SK-N-MC (cell line): ENCODE results near the gene CROCC2.

ENCODE experiments used
- DNase-seq: peaks from one replicate; pipeline ENCODE4 v3.0.0-alpha.2; 2011; ENCODE audit warnings: low read depth, low spot score
- H3K27ac ChIP-seq: fragments of 200-600 bp; sonication (generic); 2 replicates; pipeline ENCODE4 v1.5.1; 2016; ENCODE audit warnings: mixed run types
- H3K36me3 ChIP-seq: fragments of 200-600 bp; sonication (generic); 2 replicates; pipeline ENCODE4 v1.6.1; 2017; ENCODE audit warnings: antibody characterized with exemption, low read length, mixed read lengths; ENCODE audit not compliant: insufficient read depth
- H3K4me3 ChIP-seq: fragments of 200-600 bp; sonication (generic); 2 replicates; pipeline ENCODE4 v1.5.1; 2016
- H3K9ac ChIP-seq: fragments of 200-600 bp; sonication (generic); 2 replicates; pipeline ENCODE4 v1.8.0; 2017; ENCODE audit warnings: mixed run types, mixed read lengths; ENCODE audit not compliant: insufficient read length
- H3K9me3 ChIP-seq: fragments of 200-600 bp; sonication (generic); 2 replicates; pipeline ENCODE4 v1.6.1; 2017; ENCODE audit warnings: low read depth, mild to moderate bottlenecking, antibody characterized with exemption, low read length, moderate library complexity, mixed read lengths
- EZH2 ChIP-seq: fragments of 200-600 bp; sonication (generic); IDR thresholded peaks from one replicate; pipeline ENCODE4 v1.6.1; 2017; ENCODE audit warnings: antibody characterized with exemption
- FOXP2 ChIP-seq: optimal IDR thresholded peaks from 2 replicates; pipeline ENCODE3; 2011; ENCODE audit warnings: mild to moderate bottlenecking, moderate library complexity; ENCODE audit not compliant: insufficient read depth; ENCODE audit errors: extremely low read length, control extremely low read depth
- POLR2AphosphoS5 ChIP-seq: IDR thresholded peaks from 2 replicates; pipeline ENCODE4 v1.6.1; 2012; ENCODE audit warnings: mild to moderate bottlenecking, low read depth, low read length, borderline replicate concordance

CROCC2 gene

DNA sequence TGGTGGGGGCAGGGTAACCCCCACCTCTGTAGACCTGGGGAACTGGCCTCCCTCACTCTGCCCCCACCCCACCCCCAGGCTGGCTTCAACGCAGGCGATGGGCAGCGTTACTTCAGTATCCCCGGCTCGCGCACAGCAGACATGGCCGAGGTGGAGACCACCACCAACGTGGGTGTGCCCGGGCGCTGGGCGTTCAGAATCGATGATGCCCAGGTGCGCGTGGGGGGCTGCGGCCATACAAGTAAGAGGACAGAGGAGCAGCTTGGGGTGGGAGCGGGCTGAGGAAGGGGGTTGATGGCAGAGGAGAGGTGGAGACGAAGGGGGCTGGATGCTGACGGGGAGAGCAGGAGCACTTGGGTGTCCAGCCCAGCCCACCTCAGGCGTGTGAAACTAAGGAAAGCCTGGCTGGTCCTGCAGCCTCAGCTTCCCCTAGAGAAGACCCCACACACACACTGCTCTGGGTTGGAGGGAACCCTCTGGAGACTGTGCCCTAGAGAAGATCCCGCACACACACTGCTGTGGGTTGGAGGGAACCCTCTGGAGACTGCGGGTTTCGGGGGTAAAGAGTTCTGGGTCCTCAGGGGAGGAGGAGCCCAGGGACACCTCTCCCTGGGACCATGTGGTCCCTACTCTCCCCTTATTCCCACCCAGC lies 128.5 kb downstream of the CROCC2 start:
- DNase-seq, result no peak
- H3K9ac ChIP-seq, result no peak overlapping the region
- no peaks in the 10 kb centered on the region for H3K36me3 ChIP-seq
- TF ChIP-seq EZH2, result no peak
- TF ChIP-seq FOXP2, result no peak
- TF ChIP-seq POLR2AphosphoS5, result no peak
- H3K27ac ChIP-seq, result no peak overlapping the region
- no peaks in the 10 kb centered on the region for H3K9me3 ChIP-seq
- no peak overlapping the region for H3K4me3 ChIP-seq

DNA sequence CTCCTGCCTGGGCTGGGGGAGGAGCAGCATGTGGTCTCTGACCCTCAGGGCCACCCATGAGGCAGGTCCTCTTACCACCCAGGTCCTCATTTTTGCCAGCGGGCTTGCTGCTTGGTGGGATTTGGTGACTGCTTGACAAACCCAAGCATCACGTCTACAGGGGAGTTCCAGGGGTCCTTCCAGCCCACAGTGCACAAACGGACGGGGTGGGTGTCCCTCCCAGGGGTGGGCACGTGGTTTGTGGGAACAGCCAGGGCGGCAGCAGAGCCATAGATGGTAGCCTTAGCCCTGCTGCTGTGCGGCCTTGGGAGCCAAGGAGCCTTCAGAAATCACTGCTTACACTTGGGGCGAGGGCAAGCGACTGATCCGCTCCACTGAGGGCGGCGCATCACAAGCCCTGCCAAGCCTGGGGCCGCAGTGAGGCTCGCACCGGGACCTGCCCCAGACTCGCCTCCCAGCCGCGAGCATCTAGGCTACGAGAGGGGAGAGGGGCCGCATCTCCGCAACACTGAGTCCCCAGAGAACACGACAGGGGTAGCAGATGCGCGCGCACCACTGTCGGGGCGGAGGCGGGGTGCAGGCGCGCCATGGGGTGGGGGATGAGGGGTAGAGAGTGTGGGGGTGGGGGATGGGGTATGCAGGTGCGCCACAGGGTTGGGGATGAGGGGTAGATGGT lies 129.1 kb downstream of the CROCC2 start:
- H3K27ac ChIP-seq, result no peak overlapping the region
- H3K36me3 ChIP-seq, result no peaks in the 10 kb centered on the region
- no peak overlapping the region for H3K4me3 ChIP-seq
- no peaks in the 10 kb centered on the region for H3K9me3 ChIP-seq
- H3K9ac ChIP-seq, result no peak overlapping the region
- TF ChIP-seq POLR2AphosphoS5, result no peak
- TF ChIP-seq EZH2, result no peak
- no peak for TF ChIP-seq FOXP2
- no peak for DNase-seq

- Histone ChIP-seq H3K27ac (no peak overlapping the region), H3K9me3 (no peaks in the 10 kb centered on the region), H3K9ac (no peak overlapping the region), H3K4me3 (no peak overlapping the region), H3K36me3 (no peaks in the 10 kb centered on the region)
- TF ChIP-seq EZH2 (no peak), POLR2AphosphoS5 (no peak), FOXP2 (no peak)
- no peak for DNase-seq
Measured at GRCh38 chr2:241035818-241036396, 129.8 kb downstream of the CROCC2 start.

GRCh38 chr2:241036397-241036963 lies 130.3 kb downstream of the CROCC2 start:
- DNase-seq, result no peak

DNA sequence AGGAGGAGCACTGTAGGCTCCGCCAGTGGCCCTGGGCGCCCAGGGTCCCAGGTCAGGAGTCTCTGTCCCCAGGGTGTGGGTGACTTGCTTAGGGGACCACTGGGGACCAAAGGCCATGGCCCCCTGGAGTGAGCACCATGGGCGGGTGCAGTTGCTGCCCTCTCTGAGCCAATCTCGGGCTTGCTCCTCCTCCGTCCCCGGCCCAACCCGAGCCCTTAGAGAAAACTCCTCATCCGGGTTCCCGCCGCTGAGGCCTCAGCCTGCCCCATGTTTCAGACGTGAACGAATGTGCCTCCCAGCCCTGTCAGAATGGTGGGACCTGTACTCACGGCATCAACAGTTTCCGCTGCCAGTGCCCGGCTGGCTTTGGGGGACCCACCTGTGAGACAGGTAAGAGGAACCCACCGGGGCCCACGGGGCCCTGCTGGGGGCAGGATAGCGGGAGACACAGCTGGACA lies 130.9 kb downstream of the CROCC2 start:
- DNase-seq, result no peak
- Histone ChIP-seq H3K9me3 (no peaks in the 10 kb centered on the region), H3K36me3 (no peaks in the 10 kb centered on the region), H3K4me3 (no peak overlapping the region), H3K9ac (no peak overlapping the region), H3K27ac (no peak overlapping the region)
- no peak for TF ChIP-seq EZH2
- TF ChIP-seq FOXP2, result no peak
- TF ChIP-seq POLR2AphosphoS5, result no peak

More at GRCh38 chr2:241036397-241036963, 130.3 kb downstream of the CROCC2 start:
- H3K9ac ChIP-seq, result no peak overlapping the region
- TF ChIP-seq POLR2AphosphoS5 (no peak), FOXP2 (no peak), EZH2 (no peak)
- no peaks in the 10 kb centered on the region for H3K36me3 ChIP-seq
- no peaks in the 10 kb centered on the region for H3K9me3 ChIP-seq
- no peak overlapping the region for H3K27ac ChIP-seq
- no peak overlapping the region for H3K4me3 ChIP-seq

DNA sequence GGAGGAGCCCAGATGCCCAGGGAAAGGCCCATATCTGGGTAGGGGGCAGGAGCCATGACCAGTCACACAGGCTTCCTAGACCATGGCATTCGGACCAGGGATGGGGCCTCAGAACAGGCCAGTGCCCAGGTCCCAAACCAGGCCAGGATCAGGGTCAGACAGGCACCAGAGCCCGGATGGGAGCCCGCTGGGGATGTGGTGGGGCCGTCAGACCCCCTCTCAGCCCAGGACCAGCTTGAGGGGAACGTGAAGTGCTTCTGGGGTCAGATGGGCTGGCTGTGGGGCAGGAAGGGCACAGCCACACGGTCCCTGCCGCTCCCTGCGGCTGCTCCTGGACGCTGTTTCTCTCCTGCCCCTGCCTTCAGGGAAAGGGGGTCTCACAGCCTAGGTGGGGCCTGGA lies 131.4 kb downstream of the CROCC2 start:
- no peak for DNase-seq
- Histone ChIP-seq H3K36me3 (no peaks in the 10 kb centered on the region), H3K4me3 (no peak overlapping the region), H3K9me3 (no peaks in the 10 kb centered on the region), H3K9ac (no peak overlapping the region), H3K27ac (no peak overlapping the region)
- TF ChIP-seq POLR2AphosphoS5 (no peak), EZH2 (no peak), FOXP2 (no peak)

GRCh38 chr2:241038374-241039180 lies 132.4 kb downstream of the CROCC2 start:
- H3K9me3 ChIP-seq, result no peaks in the 10 kb centered on the region
- no peak overlapping the region for H3K4me3 ChIP-seq
- no peak for DNase-seq
- H3K36me3 ChIP-seq, result no peaks in the 10 kb centered on the region
- no peak overlapping the region for H3K9ac ChIP-seq
- TF ChIP-seq FOXP2, result no peak
- TF ChIP-seq EZH2, result no peak
- TF ChIP-seq POLR2AphosphoS5, result no peak
- H3K27ac ChIP-seq, result no peak overlapping the region
